ENCODE data around the gene NTPCR. TPM values are rescaled to one million over a fixed set of nuclear protein-coding genes. Genes with fewer than 3 reads are reported as not detected.
A peak's percentile ranks its signal among the peaks of the same experiment; 100 is the strongest.

The NTPCR gene
- total RNA-seq, 1 experiment from 2014 or later = 47.6 TPM

- DNase-seq = no peak
- H3K27me3 ChIP-seq = no peaks in the 10 kb centered on the region
- H3K36me3 ChIP-seq = peaks cover 68% of the 10 kb centered on the region
- H3K9me3 ChIP-seq = peaks cover 29% of the 10 kb centered on the region
- no peak overlapping the region for H3K4me3 ChIP-seq
Measured at GRCh38 chr1:232970508-232970907, 20.1 kb downstream of the NTPCR start.

GRCh38 chr1:232973652-232974611, 23.5 kb downstream of the NTPCR start:
- DNase-seq = no peak
- Histone ChIP-seq H3K9me3 (peaks cover 29% of the 10 kb centered on the region), H3K4me3 (no peak overlapping the region), H3K36me3 (peaks cover 73% of the 10 kb centered on the region), H3K27me3 (no peaks in the 10 kb centered on the region)

GRCh38 chr1:232974971-232975370, 24.6 kb downstream of the NTPCR start:
- peak; percentile 27 for DNase-seq
- Histone ChIP-seq H3K36me3 (peaks cover 62% of the 10 kb centered on the region), H3K9me3 (peaks cover 29% of the 10 kb centered on the region)

GRCh38 chr1:232978091-232978634, 27.8 kb downstream of the NTPCR start:
- H3K27me3 ChIP-seq = no peaks in the 10 kb centered on the region
- DNase-seq = no peak
- peaks cover 15% of the 10 kb centered on the region for H3K9me3 ChIP-seq
- peaks cover 33% of the 10 kb centered on the region for H3K36me3 ChIP-seq
- no peak overlapping the region for H3K4me3 ChIP-seq

More at GRCh38 chr1:232974971-232975370, 24.6 kb downstream of the NTPCR start:
- no peak overlapping the region for H3K4me3 ChIP-seq
- no peaks in the 10 kb centered on the region for H3K27me3 ChIP-seq

GRCh38 chr1:232978815-232979214, 28.4 kb downstream of the NTPCR start:
- peaks cover 9% of the 10 kb centered on the region for H3K9me3 ChIP-seq
- no peak overlapping the region for H3K4me3 ChIP-seq
- peaks cover 26% of the 10 kb centered on the region for H3K36me3 ChIP-seq
- no peaks in the 10 kb centered on the region for H3K27me3 ChIP-seq
- DNase-seq = no peak

- no peak overlapping the region for H3K4me3 ChIP-seq
- H3K9me3 ChIP-seq = 0 out of 2 replicates have a peak, but pooled peaks cover 3% of the 10 kb centered on the region
- no peak for DNase-seq
- no peaks in the 10 kb centered on the region for H3K27me3 ChIP-seq
- H3K36me3 ChIP-seq = peaks cover 19% of the 10 kb centered on the region
Measured at GRCh38 chr1:232979558-232979957, 29.1 kb downstream of the NTPCR start.

- Histone ChIP-seq H3K9me3 (no peaks in the 10 kb centered on the region), H3K27me3 (no peaks in the 10 kb centered on the region), H3K36me3 (peaks cover 11% of the 10 kb centered on the region), H3K4me3 (no peak overlapping the region)
- DNase-seq = no peak
Measured at GRCh38 chr1:232980355-232980978, 30.1 kb downstream of the NTPCR start.

- no peak for DNase-seq
- H3K27me3 ChIP-seq = no peaks in the 10 kb centered on the region
- no peak overlapping the region for H3K4me3 ChIP-seq
- peaks cover 5% of the 10 kb centered on the region for H3K36me3 ChIP-seq
- no peaks in the 10 kb centered on the region for H3K9me3 ChIP-seq
Measured at GRCh38 chr1:232980986-232981560, 30.7 kb downstream of the NTPCR start.

- DNase-seq = peak; percentile 79
- no peaks in the 10 kb centered on the region; the same call in none of the 2 replicates for H3K36me3 ChIP-seq
- no peaks in the 10 kb centered on the region for H3K27me3 ChIP-seq
- no peaks in the 10 kb centered on the region for H3K9me3 ChIP-seq
- H3K4me3 ChIP-seq = no peak overlapping the region
Measured at GRCh38 chr1:232982238-232982944, 32.0 kb downstream of the NTPCR start.

GRCh38 chr1:232983375-232983774, 33.0 kb downstream of the NTPCR start:
- Histone ChIP-seq H3K4me3 (no peak overlapping the region), H3K36me3 (no peaks in the 10 kb centered on the region; the same call in 1 of the 2 replicates), H3K9me3 (no peaks in the 10 kb centered on the region), H3K27me3 (no peaks in the 10 kb centered on the region)
- no peak for DNase-seq

GRCh38 chr1:232983817-232984567, 33.6 kb downstream of the NTPCR start:
- no peak for DNase-seq
- H3K4me3 ChIP-seq = no peak overlapping the region
- no peaks in the 10 kb centered on the region for H3K9me3 ChIP-seq
- no peaks in the 10 kb centered on the region for H3K36me3 ChIP-seq
- H3K27me3 ChIP-seq = no peaks in the 10 kb centered on the region

- no peak overlapping the region for H3K4me3 ChIP-seq
- H3K36me3 ChIP-seq = no peaks in the 10 kb centered on the region
- no peaks in the 10 kb centered on the region for H3K27me3 ChIP-seq
- no peaks in the 10 kb centered on the region for H3K9me3 ChIP-seq
- DNase-seq = no peak
Measured at GRCh38 chr1:232984577-232985425, 34.4 kb downstream of the NTPCR start.

GRCh38 chr1:232985882-232986526, 35.6 kb downstream of the NTPCR start:
- Histone ChIP-seq H3K4me3 (no peak overlapping the region), H3K9me3 (no peaks in the 10 kb centered on the region), H3K36me3 (no peaks in the 10 kb centered on the region), H3K27me3 (no peaks in the 10 kb centered on the region)
- DNase-seq = no peak

- H3K4me3 ChIP-seq = no peak overlapping the region
- H3K9me3 ChIP-seq = no peaks in the 10 kb centered on the region
- no peak for DNase-seq
Measured at GRCh38 chr1:232986527-232986922, 36.1 kb downstream of the NTPCR start.

More at GRCh38 chr1:232986527-232986922, 36.1 kb downstream of the NTPCR start:
- H3K36me3 ChIP-seq = no peaks in the 10 kb centered on the region
- H3K27me3 ChIP-seq = no peaks in the 10 kb centered on the region
